GM06990 (cell line): ENCODE measurements around the gene KDM4B.

Experiments used
- DNase-seq: peaks from one replicate; pipeline ENCODE4 v3.0.0-alpha.2; 2011; ENCODE audit not compliant: insufficient read length; ENCODE audit errors: extremely low read depth
- H3K27me3 ChIP-seq: replicated peaks from 2 replicates; pipeline ENCODE4 v1.6.0; 2011; ENCODE audit warnings: low read length; ENCODE audit not compliant: control insufficient read depth, insufficient read depth
- H3K36me3 ChIP-seq: 2 replicates; pipeline ENCODE4 v1.5.1; 2011; ENCODE audit warnings: low read length; ENCODE audit not compliant: control insufficient read depth, insufficient read depth
- H3K4me3 ChIP-seq: replicated peaks from 2 replicates; pipeline ENCODE4 v1.5.1; 2011; ENCODE audit warnings: low read depth, mild to moderate bottlenecking, control low read depth, low read length
- CTCF ChIP-seq: IDR thresholded peaks from 2 replicates; pipeline ENCODE4 v1.5.1; 2011; ENCODE audit warnings: low read length, control low read depth, mild to moderate bottlenecking, inconsistent platforms; ENCODE audit not compliant: insufficient read depth, poor library complexity, severe bottlenecking

KDM4B gene

DNA sequence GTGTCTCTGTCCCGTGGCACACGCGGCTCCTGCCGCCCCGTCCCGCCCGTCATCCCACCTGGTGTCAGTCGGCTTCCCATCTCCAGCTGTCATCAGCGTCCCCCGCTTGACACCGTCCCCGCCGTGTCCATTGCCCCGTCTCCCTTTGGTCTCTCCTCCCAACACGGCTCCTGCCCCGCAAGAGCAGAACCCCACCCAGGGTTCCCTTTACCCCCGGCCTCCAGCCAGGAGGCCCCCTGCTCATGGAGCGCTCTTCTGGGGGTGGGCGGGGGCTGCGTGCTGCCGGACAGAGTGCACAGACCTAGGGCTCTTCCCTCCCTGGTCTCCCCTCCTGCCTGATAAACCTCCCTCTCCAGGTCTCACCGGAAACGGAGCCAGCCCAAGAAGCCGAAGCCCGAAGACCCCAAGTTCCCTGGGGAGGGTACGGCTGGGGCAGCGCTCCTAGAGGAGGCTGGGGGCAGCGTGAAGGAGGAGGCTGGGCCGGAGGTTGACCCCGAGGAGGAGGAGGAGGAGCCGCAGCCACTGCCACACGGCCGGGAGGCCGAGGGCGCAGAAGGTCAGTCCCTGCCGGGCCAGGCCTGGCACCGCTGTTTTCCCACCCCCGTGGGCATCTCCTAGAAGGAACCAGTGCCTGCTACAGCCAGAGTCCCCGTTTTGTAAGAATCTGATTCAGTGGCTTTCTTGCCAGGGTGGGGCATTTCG, 150.5 kb downstream of the KDM4B start:
- H3K36me3 ChIP-seq: peaks cover 5% of the 10 kb centered on the region
- no peaks in the 10 kb centered on the region for H3K27me3 ChIP-seq
- H3K4me3 ChIP-seq: no peak overlapping the region
- no peak for DNase-seq
- no peak for TF ChIP-seq CTCF

GRCh38 chr19:5120321-5120720, 151.4 kb downstream of the KDM4B start:
- no peak for DNase-seq
- Histone ChIP-seq H3K27me3 (no peaks in the 10 kb centered on the region), H3K4me3 (no peak overlapping the region), H3K36me3 (peaks cover 5% of the 10 kb centered on the region)
- no peak for TF ChIP-seq CTCF

- peaks cover 5% of the 10 kb centered on the region for H3K36me3 ChIP-seq
- no peak overlapping the region for H3K4me3 ChIP-seq
- no peak for TF ChIP-seq CTCF
- H3K27me3 ChIP-seq: no peaks in the 10 kb centered on the region
- no peak for DNase-seq
Measured at GRCh38 chr19:5120833-5121232, 151.9 kb downstream of the KDM4B start.

- H3K36me3 ChIP-seq: peaks cover 5% of the 10 kb centered on the region
- TF ChIP-seq CTCF: no peak
- no peaks in the 10 kb centered on the region for H3K27me3 ChIP-seq
- no peak overlapping the region for H3K4me3 ChIP-seq
- DNase-seq: no peak
Measured at GRCh38 chr19:5121266-5122120, 152.6 kb downstream of the KDM4B start.

- H3K4me3 ChIP-seq: no peak overlapping the region
- TF ChIP-seq CTCF: no peak
- no peaks in the 10 kb centered on the region for H3K27me3 ChIP-seq
- DNase-seq: no peak
- H3K36me3 ChIP-seq: peaks cover 5% of the 10 kb centered on the region
Measured at GRCh38 chr19:5122121-5122400, 153.1 kb downstream of the KDM4B start.
